ENCODE measurements around the gene FOXF2.

The FOXF2 gene

GRCh38 chr6:1412901-1413300, 23.5 kb downstream of the FOXF2 start:
- no peak for ATAC-seq (replicated peaks; ENCODE audit: extremely low read depth, poor library complexity, severe bottlenecking)

GRCh38 chr6:1415416-1416063, 26.2 kb downstream of the FOXF2 start:
- ATAC-seq (replicated peaks; ENCODE audit: extremely low read depth, poor library complexity, severe bottlenecking): no peak
- H3K4me1 Mint-ChIP-seq: no peaks in the 10 kb centered on the region
- no peaks in the 10 kb centered on the region for H3K36me3 Mint-ChIP-seq (ENCODE audit: insufficient read depth)
- H3K4me3 Mint-ChIP-seq: no peak overlapping the region
- H3K9me3 Mint-ChIP-seq: no peaks in the 10 kb centered on the region
- DNase-seq (ENCODE audit: low spot score in 2 of 2): no peak
- no peak overlapping the region for H3K27ac Mint-ChIP-seq (ENCODE audit: low read depth)
- peaks cover 19% of the 10 kb centered on the region for H3K27me3 Mint-ChIP-seq

More at GRCh38 chr6:1412901-1413300, 23.5 kb downstream of the FOXF2 start:
- no peak overlapping the region for H3K27ac Mint-ChIP-seq (ENCODE audit: low read depth)
- H3K36me3 Mint-ChIP-seq (ENCODE audit: insufficient read depth): peaks cover 3% of the 10 kb centered on the region
- no peaks in the 10 kb centered on the region for H3K9me3 Mint-ChIP-seq
- no peak for DNase-seq (ENCODE audit: low spot score in 2 of 2)
- H3K27me3 Mint-ChIP-seq: peaks cover 38% of the 10 kb centered on the region
- H3K4me1 Mint-ChIP-seq: no peaks in the 10 kb centered on the region
- H3K4me3 Mint-ChIP-seq: no peak overlapping the region

GRCh38 chr6:1416191-1416760, 26.9 kb downstream of the FOXF2 start:
- peaks cover 19% of the 10 kb centered on the region for H3K27me3 Mint-ChIP-seq
- H3K4me3 Mint-ChIP-seq: no peak overlapping the region
- H3K36me3 Mint-ChIP-seq (ENCODE audit: insufficient read depth): no peaks in the 10 kb centered on the region
- H3K4me1 Mint-ChIP-seq: no peaks in the 10 kb centered on the region
- ATAC-seq (replicated peaks; ENCODE audit: extremely low read depth, poor library complexity, severe bottlenecking) (no peak), DNase-seq (ENCODE audit: low spot score in 2 of 2) (no peak)
- no peak overlapping the region for H3K27ac Mint-ChIP-seq (ENCODE audit: low read depth)
- H3K9me3 Mint-ChIP-seq: no peaks in the 10 kb centered on the region

GRCh38 chr6:1416820-1417219, 27.4 kb downstream of the FOXF2 start:
- ATAC-seq (replicated peaks; ENCODE audit: extremely low read depth, poor library complexity, severe bottlenecking): no peak
- Mint-ChIP-seq H3K27ac (ENCODE audit: low read depth) (no peak overlapping the region), H3K4me3 (no peak overlapping the region), H3K4me1 (no peaks in the 10 kb centered on the region), H3K36me3 (ENCODE audit: insufficient read depth) (no peaks in the 10 kb centered on the region), H3K9me3 (no peaks in the 10 kb centered on the region), H3K27me3 (peaks cover 19% of the 10 kb centered on the region)
- no peak for DNase-seq (ENCODE audit: low spot score in 2 of 2)

GRCh38 chr6:1417718-1418117, 28.3 kb downstream of the FOXF2 start:
- Mint-ChIP-seq H3K4me3 (no peak overlapping the region), H3K9me3 (no peaks in the 10 kb centered on the region), H3K27ac (ENCODE audit: low read depth) (no peak overlapping the region), H3K36me3 (ENCODE audit: insufficient read depth) (no peaks in the 10 kb centered on the region), H3K4me1 (no peaks in the 10 kb centered on the region), H3K27me3 (peaks cover 25% of the 10 kb centered on the region)
- DNase-seq (ENCODE audit: low spot score in 2 of 2): no peak
- ATAC-seq (replicated peaks; ENCODE audit: extremely low read depth, poor library complexity, severe bottlenecking): no peak

GRCh38 chr6:1418471-1419191, 29.3 kb downstream of the FOXF2 start:
- Mint-ChIP-seq H3K27ac (ENCODE audit: low read depth) (no peak overlapping the region), H3K4me3 (no peak overlapping the region), H3K36me3 (ENCODE audit: insufficient read depth) (no peaks in the 10 kb centered on the region), H3K4me1 (no peaks in the 10 kb centered on the region), H3K9me3 (no peaks in the 10 kb centered on the region), H3K27me3 (peaks cover 34% of the 10 kb centered on the region)
- DNase-seq (ENCODE audit: low spot score in 2 of 2): no peak
- no peak for ATAC-seq (replicated peaks; ENCODE audit: extremely low read depth, poor library complexity, severe bottlenecking)

- Mint-ChIP-seq H3K27me3 (peaks cover 49% of the 10 kb centered on the region), H3K4me3 (no peak overlapping the region), H3K27ac (ENCODE audit: low read depth) (no peak overlapping the region), H3K36me3 (ENCODE audit: insufficient read depth) (no peaks in the 10 kb centered on the region), H3K4me1 (peaks cover 6% of the 10 kb centered on the region), H3K9me3 (no peaks in the 10 kb centered on the region)
- no peak for ATAC-seq (replicated peaks; ENCODE audit: extremely low read depth, poor library complexity, severe bottlenecking)
- DNase-seq (ENCODE audit: low spot score in 2 of 2): no peak
Observed at GRCh38 chr6:1420382-1420781, 31.0 kb downstream of the FOXF2 start.

GRCh38 chr6:1422290-1422689, 32.9 kb downstream of the FOXF2 start:
- H3K4me3 Mint-ChIP-seq: no peak overlapping the region
- H3K27me3 Mint-ChIP-seq: peaks cover 56% of the 10 kb centered on the region
- no peak for DNase-seq (ENCODE audit: low spot score in 2 of 2)
- no peak overlapping the region for H3K27ac Mint-ChIP-seq (ENCODE audit: low read depth)
- no peaks in the 10 kb centered on the region for H3K9me3 Mint-ChIP-seq
- H3K4me1 Mint-ChIP-seq: peaks cover 6% of the 10 kb centered on the region
- no peak for ATAC-seq (replicated peaks; ENCODE audit: extremely low read depth, poor library complexity, severe bottlenecking)
- H3K36me3 Mint-ChIP-seq (ENCODE audit: insufficient read depth): no peaks in the 10 kb centered on the region

- peaks cover 55% of the 10 kb centered on the region for H3K27me3 Mint-ChIP-seq
- H3K27ac Mint-ChIP-seq (ENCODE audit: low read depth): no peak overlapping the region
- H3K36me3 Mint-ChIP-seq (ENCODE audit: insufficient read depth): no peaks in the 10 kb centered on the region
- no peak overlapping the region for H3K4me3 Mint-ChIP-seq
- no peak for DNase-seq (ENCODE audit: low spot score in 2 of 2)
- no peak for ATAC-seq (replicated peaks; ENCODE audit: extremely low read depth, poor library complexity, severe bottlenecking)
- peaks cover 6% of the 10 kb centered on the region for H3K4me1 Mint-ChIP-seq
- no peaks in the 10 kb centered on the region for H3K9me3 Mint-ChIP-seq
Observed at GRCh38 chr6:1423578-1423977, 34.2 kb downstream of the FOXF2 start.

- H3K4me1 Mint-ChIP-seq: peaks cover 6% of the 10 kb centered on the region
- H3K4me3 Mint-ChIP-seq: no peak overlapping the region
- no peaks in the 10 kb centered on the region for H3K36me3 Mint-ChIP-seq (ENCODE audit: insufficient read depth)
- H3K27ac Mint-ChIP-seq (ENCODE audit: low read depth): no peak overlapping the region
- no peak for ATAC-seq (replicated peaks; ENCODE audit: extremely low read depth, poor library complexity, severe bottlenecking)
- DNase-seq (ENCODE audit: low spot score in 2 of 2): no peak
- H3K27me3 Mint-ChIP-seq: peaks cover 55% of the 10 kb centered on the region
- no peaks in the 10 kb centered on the region for H3K9me3 Mint-ChIP-seq
Observed at GRCh38 chr6:1424306-1424927, 35.0 kb downstream of the FOXF2 start.

GRCh38 chr6:1426416-1426815, 37.0 kb downstream of the FOXF2 start:
- no peaks in the 10 kb centered on the region for H3K9me3 Mint-ChIP-seq
- ATAC-seq (replicated peaks; ENCODE audit: extremely low read depth, poor library complexity, severe bottlenecking) (no peak), DNase-seq (ENCODE audit: low spot score in 2 of 2) (no peak)

GRCh38 chr6:1435806-1436205, 46.4 kb downstream of the FOXF2 start:
- H3K27me3 Mint-ChIP-seq: peaks cover 61% of the 10 kb centered on the region
- H3K36me3 Mint-ChIP-seq (ENCODE audit: insufficient read depth): peaks cover 4% of the 10 kb centered on the region
- DNase-seq (ENCODE audit: low spot score in 2 of 2): no peak
- no peak overlapping the region for H3K4me3 Mint-ChIP-seq
- H3K4me1 Mint-ChIP-seq: peaks cover 5% of the 10 kb centered on the region
- no peaks in the 10 kb centered on the region for H3K9me3 Mint-ChIP-seq
- H3K27ac Mint-ChIP-seq (ENCODE audit: low read depth): no peak overlapping the region
- ATAC-seq (replicated peaks; ENCODE audit: extremely low read depth, poor library complexity, severe bottlenecking): no peak

More at GRCh38 chr6:1426416-1426815, 37.0 kb downstream of the FOXF2 start:
- peaks cover 55% of the 10 kb centered on the region for H3K27me3 Mint-ChIP-seq
- no peaks in the 10 kb centered on the region for H3K36me3 Mint-ChIP-seq (ENCODE audit: insufficient read depth)
- H3K4me3 Mint-ChIP-seq: no peak overlapping the region
- H3K4me1 Mint-ChIP-seq: peaks cover 6% of the 10 kb centered on the region
- no peak overlapping the region for H3K27ac Mint-ChIP-seq (ENCODE audit: low read depth)
